ENCODE measurements around the gene A4GNT. TPM values are rescaled to one million over a fixed set of nuclear protein-coding genes. Genes with fewer than 3 reads are reported as not detected.
A peak's percentile ranks its signal among the peaks of the same experiment; 100 is the strongest.

A4GNT gene
- total and polyA plus RNA-seq, 2 of the 8 experiments (the other 6 are each of a cell fraction or from before 2014, with no cell fraction given): not detected

- TF ChIP-seq RBBP5 (IDR thresholded peaks at IDR 0.05; ENCODE audit: borderline replicate concordance, low read depth, low read length) (peak; percentile 82), BACH1 (IDR thresholded peaks at IDR 0.05; ENCODE audit: low read length) (peak; percentile 8; the same call in 1 of the 2 replicates), KDM4A (IDR thresholded peaks at IDR 0.05; ENCODE audit: low read depth, low read length, severe bottlenecking) (peak; percentile 86), POLR2A (IDR thresholded peaks at IDR 0.05; ENCODE audit: control extremely low read depth in 1 of 2, low read depth in 2 of 2, low read length in 2 of 2) (peak; percentile 39 to 65; a peak in 2 of 3 replicates), TBP (IDR thresholded peaks at IDR 0.05; ENCODE audit: low read depth, low read length) (peak; percentile 38; the same call in 1 of the 2 replicates), EP300 (IDR thresholded peaks at IDR 0.05; ENCODE audit: borderline replicate concordance in 1 of 2, low read depth in 2 of 2, low read length in 2 of 2) (peak in 1 of 2 experiments; percentile 29; a peak in 1 of 3 replicates), POLR2AphosphoS5 (IDR thresholded peaks at IDR 0.05; ENCODE audit: low read depth, low read length) (peak; percentile 36; the same call in 1 of the 2 replicates), TCF12 (IDR thresholded peaks at IDR 0.05; ENCODE audit: low read depth, low read length) (no peak), ATF3 (IDR thresholded peaks at IDR 0.05; ENCODE audit: insufficient read depth, low read depth, low read length) (no peak), EGR1 (IDR thresholded peaks at IDR 0.05; ENCODE audit: borderline replicate concordance, low read depth, low read length) (peak; percentile 75; the same call in 1 of the 2 replicates), RAD21 (IDR thresholded peaks at IDR 0.05 in 1 of 2, conservative IDR thresholded peaks at IDR 0.05 in 1 of 2; ENCODE audit: low read depth in 2 of 2, low read length in 2 of 2) (peak in 1 of 2 experiments; percentile 42; a peak in 1 of 4 replicates), HDAC2 (IDR thresholded peaks at IDR 0.05; ENCODE audit: borderline replicate concordance in 1 of 2, low read depth in 2 of 2, low read length in 2 of 2) (peak; percentile 21 to 48; a peak in 1 of 4 replicates), ATF2 (IDR thresholded peaks at IDR 0.05; ENCODE audit: low read length) (no peak), CTCF (IDR thresholded peaks at IDR 0.05; ENCODE audit: control extremely low read depth in 1 of 3, insufficient read depth in 1 of 3, low read depth in 1 of 3, low read length in 3 of 3) (peak; percentile 48 to 58 (median 54)), CREB1 (IDR thresholded peaks at IDR 0.05) (peak; percentile 47), KDM1A (IDR thresholded peaks at IDR 0.05; ENCODE audit: borderline replicate concordance, low read length) (peak; percentile 56; the same call in 1 of the 2 replicates), ASH2L (IDR thresholded peaks at IDR 0.05; ENCODE audit: low read length) (peak; percentile 66)
Measured at GRCh38 chr3:138114988-138115971, 16.9 kb downstream of the A4GNT start, which contains the start of gene DZIP1L (continued).

Measured in H1 (cell line).